Caki2 (cell line): ENCODE measurements around the gene NMT1. TPM values are rescaled to one million over a fixed set of nuclear protein-coding genes. Genes with fewer than 3 reads are reported as not detected.

Experiments
- DNase-seq: peaks from one replicate; pipeline ENCODE4 v3.0.0-alpha.2; 2015; ENCODE audit warnings: low read depth
- in situ Hi-C: cut with HindIII; loops from 2 replicates; pipeline ENCODE4 v1.10.0; 2016; ENCODE audit warnings: low sequenced_read_pairs, low pct_unique_long_range_greater_than_20kb, mixed read lengths
- total RNA-seq: library from RNA; depleted of rRNA; stranded (reverse); fragments of >200 nt; shearing (Covaris generic); gene quantifications from 2 replicates; pipeline ENCODE4 v1.2.3, GENCODE V29; 2014; ENCODE audit warnings: low replicate concordance; rRNA removed

Gene NMT1
- total RNA-seq, 1 experiment from 2014 or later = 81.4 TPM

GRCh38 chr17:45155483-45155882 is 94.4 kb downstream of the NMT1 start:
- in situ Hi-C loops = loop anchor here (10.0 kb wide), 1 partner anchor 159 kb away; the partner anchor contains the start of gene MAP3K14
- DNase-seq = no peak

- in situ Hi-C loops = loop anchor here (10.0 kb wide), 1 partner anchor 159 kb away; the partner anchor contains the start of gene MAP3K14
- DNase-seq = no peak
These were observed 95.1 kb downstream of the NMT1 start for GRCh38 chr17:45156242-45156641.

Other genes with a start within 250 kb of the NMT1 start
- 19.9 and 26.3 TPM in 2 replicates for gene GJC1, start 231.0 kb upstream of the NMT1 start, total RNA-seq
- not detected in 2 replicates for gene HIGD1B, start 213.4 kb upstream of the NMT1 start, total RNA-seq
- gene EFTUD2, start 161.9 kb upstream of the NMT1 start, total RNA-seq = 84.5 and 87.3 TPM in 2 replicates
- gene GFAP, start 145.8 kb upstream of the NMT1 start, total RNA-seq = not detected in 2 replicates
- 21.2 and 21.7 TPM in 2 replicates for gene KIF18B, start 113.5 kb upstream of the NMT1 start, total RNA-seq
- gene C1QL1, start 93.0 kb upstream of the NMT1 start, total RNA-seq = 10.9 and 12.5 TPM in 2 replicates
- gene DCAKD, start 9.7 kb upstream of the NMT1 start, total RNA-seq = 63.2 and 86.0 TPM in 2 replicates
- 74.9 and 164 TPM in 2 replicates for gene PLCD3, start 71.2 kb downstream of the NMT1 start, total RNA-seq
- gene ACBD4, start 74.4 kb downstream of the NMT1 start, total RNA-seq = 7.8 and 16.7 TPM in 2 replicates
- gene HEXIM1, start 87.2 kb downstream of the NMT1 start, total RNA-seq = 11.6 and 13.0 TPM in 2 replicates
- 36.7 and 53.4 TPM in 2 replicates for gene HEXIM2, start 100.6 kb downstream of the NMT1 start, total RNA-seq
- gene FMNL1, start 160.6 kb downstream of the NMT1 start, total RNA-seq = 2.3 and 4.1 TPM in 2 replicates
- gene SPATA32, start 200.8 kb downstream of the NMT1 start, total RNA-seq = not detected in 2 replicates